ENCODE results near the gene TGFBI.

GRCh38 chr5:136046246-136046645 lies 17.5 kb downstream of the TGFBI start:
- TF ChIP-seq EZH2 (IDR thresholded peaks at IDR 0.05; ENCODE audit: borderline replicate concordance, low read depth, low read length, poor library complexity, severe bottlenecking) (no peak), CTCF (conservative IDR thresholded peaks at IDR 0.05; ENCODE audit: low read depth, low read length) (no peak)
